HFF-Myc (cell line): ENCODE measurements around the gene ARMCX5.

Experiments
- DNase-seq: peaks from one replicate; pipeline ENCODE4 v3.0.0-alpha.2; 2011; ENCODE audit warnings: low read depth; ENCODE audit errors: extremely low read depth
- H3K4me3 ChIP-seq: replicated peaks from 2 replicates; pipeline ENCODE4 v1.5.1; 2011; ENCODE audit warnings: low read depth, mild to moderate bottlenecking, control low read depth, low read length
- CTCF ChIP-seq: IDR thresholded peaks from 2 replicates; pipeline ENCODE4 v1.5.1; 2012; ENCODE audit warnings: mild to moderate bottlenecking, low read depth, low read length, control low read depth; ENCODE audit errors: missing control alignments

The ARMCX5 gene

GRCh38 chrX:102604327-102604726 lies 5.0 kb downstream of the ARMCX5 start:
- DNase-seq = no peak
- TF ChIP-seq CTCF = no peak
- H3K4me3 ChIP-seq = no peak overlapping the region

- H3K4me3 ChIP-seq = no peak overlapping the region
- TF ChIP-seq CTCF = no peak
- DNase-seq = no peak
Measured at GRCh38 chrX:102606115-102606514, 6.8 kb downstream of the ARMCX5 start.

GRCh38 chrX:102610905-102611304 lies 11.6 kb downstream of the ARMCX5 start:
- no peak overlapping the region for H3K4me3 ChIP-seq
- no peak for DNase-seq
- TF ChIP-seq CTCF = no peak

- DNase-seq = no peak
- no peak for TF ChIP-seq CTCF
Measured at GRCh38 chrX:102624105-102624504, 24.8 kb downstream of the ARMCX5 start.

GRCh38 chrX:102627640-102628039 lies 28.3 kb downstream of the ARMCX5 start:
- DNase-seq = no peak
- no peak overlapping the region for H3K4me3 ChIP-seq
- TF ChIP-seq CTCF = no peak

More at GRCh38 chrX:102624105-102624504, 24.8 kb downstream of the ARMCX5 start:
- H3K4me3 ChIP-seq = no peak overlapping the region

- DNase-seq = no peak
- no peak for TF ChIP-seq CTCF
- H3K4me3 ChIP-seq = no peak overlapping the region
Measured at GRCh38 chrX:102637561-102637960, 38.2 kb downstream of the ARMCX5 start.

GRCh38 chrX:102650903-102651241 lies 51.6 kb downstream of the ARMCX5 start:
- peak overlapping the region; percentile 43 for H3K4me3 ChIP-seq

More at GRCh38 chrX:102650903-102651241, 51.6 kb downstream of the ARMCX5 start:
- no peak for TF ChIP-seq CTCF
- no peak for DNase-seq
